ENCODE data around the gene AGAP4.
"Not testable (repeated sequence)": the region's sequence is repeated elsewhere in the genome, so short reads cannot be mapped to it uniquely, and the experiment has no call there.

The AGAP4 gene

DNA sequence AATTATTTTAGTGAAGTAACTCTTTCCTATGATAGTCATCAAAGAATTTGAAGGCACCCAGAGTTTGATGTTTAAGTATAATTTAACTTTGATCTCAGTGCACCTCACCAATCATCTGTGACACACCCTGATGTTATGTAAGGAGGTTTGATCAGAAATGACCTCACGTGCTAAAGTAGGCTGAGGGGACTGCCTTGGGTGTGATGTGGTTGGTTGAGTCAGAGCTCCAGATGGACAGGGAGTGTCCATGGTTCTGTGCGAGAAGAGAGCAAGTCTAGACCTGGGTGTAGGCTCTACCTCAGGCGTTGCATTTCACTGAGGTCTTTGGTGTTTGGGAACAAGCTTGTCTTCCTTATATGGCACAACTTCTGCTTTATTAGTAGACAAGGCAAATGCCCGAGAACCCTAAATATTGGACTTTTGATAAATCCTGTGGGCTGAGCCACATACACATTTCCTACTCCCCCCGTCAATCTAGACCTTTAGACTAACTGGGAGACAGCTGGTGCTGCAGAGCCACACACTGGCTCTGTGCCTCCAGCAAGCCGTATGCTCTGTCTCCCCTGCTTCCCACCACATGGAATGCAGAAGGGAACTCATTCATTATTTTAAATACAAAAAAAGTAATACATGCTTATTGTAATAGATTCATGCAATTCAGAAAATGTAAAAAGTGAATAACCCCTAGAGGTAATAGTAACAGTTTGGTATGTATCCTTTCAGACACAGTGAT, 56.4 kb downstream of the AGAP4 start:
- DNase-seq: not testable (repeated sequence)

DNA sequence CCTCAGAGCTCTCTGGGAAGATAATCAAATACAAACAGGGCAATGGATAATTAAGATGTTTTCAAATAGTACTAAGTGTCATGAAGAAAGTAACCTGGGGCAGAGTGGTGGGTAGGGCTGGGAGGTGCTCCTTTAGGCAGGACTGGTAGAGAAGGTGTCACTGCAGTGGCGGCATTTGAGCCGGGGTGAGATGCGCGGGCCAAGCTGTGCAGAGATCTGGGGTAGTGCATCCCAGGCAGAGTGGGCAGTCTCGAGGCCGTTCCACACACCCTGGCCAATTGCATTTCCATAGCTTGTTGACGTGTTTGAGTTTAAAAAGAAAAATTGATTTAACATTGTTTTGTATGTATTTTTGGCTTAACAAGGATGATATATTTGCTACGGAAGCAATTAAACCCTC, 57.3 kb downstream of the AGAP4 start:
- DNase-seq: not testable (repeated sequence)

- not testable (repeated sequence) for DNase-seq
Measured at GRCh38 chr10:45787212-45787741, 60.0 kb downstream of the AGAP4 start.

- not testable (repeated sequence) for DNase-seq
Measured at GRCh38 chr10:45786217-45786616, 61.1 kb downstream of the AGAP4 start.

Data from stimulated activated naive CD4-positive, alpha-beta T cell treated with Interleukin-2 at 50 U/mL for 16 hours (primary cell).